MCF 10A (cell line): Measurements from ENCODE around the gene GNB1. TPM values are rescaled to one million over a fixed set of nuclear protein-coding genes. Genes with fewer than 3 reads are reported as not detected.

Experiments used
- BruUV-seq: library from RNA; stranded (reverse); fragments of 400-500 nt; replicated peaks from 2 replicates; lab custom pipeline; 2021; lab: Mats Ljungman, UMichigan
- CTCF ChIA-PET: fragments of 300-600 bp; sonication (Branson Sonifier 250); formaldehyde crosslinking; extraction: SDS; loops from one replicate; lab custom pipeline; 2021; ENCODE audit warnings: antibody characterized with exemption, inconsistent platforms; lab: Yijun Ruan, JAX
- POLR2A ChIA-PET: fragments of 300-600, 350-650 bp; sonication (Branson Sonifier 250); formaldehyde crosslinking; extraction: SDS; loops from one replicate; lab custom pipeline; 2020; ENCODE audit warnings: antibody characterized with exemption, inconsistent platforms; lab: Yijun Ruan, JAX
- DNase-seq: peaks from one replicate; pipeline ENCODE4 v3.0.0-alpha.2; 2018; ENCODE audit not compliant: unreplicated experiment
- H3K27ac Mint-ChIP-seq: one replicate; pipeline ENCODE4 v1.8.0; 2022; ENCODE audit warnings: mild to moderate bottlenecking, low read depth, mixed read lengths; ENCODE audit not compliant: unreplicated experiment
- H3K27me3 Mint-ChIP-seq: one replicate; pipeline ENCODE4 v1.8.0; 2022; ENCODE audit warnings: mixed read lengths; ENCODE audit not compliant: insufficient read depth, unreplicated experiment
- H3K36me3 Mint-ChIP-seq: one replicate; pipeline ENCODE4 v1.8.0; 2022; ENCODE audit warnings: mild to moderate bottlenecking, moderate library complexity, mixed read lengths; ENCODE audit not compliant: insufficient read depth, unreplicated experiment
- H3K4me1 Mint-ChIP-seq: one replicate; pipeline ENCODE4 v1.8.0; 2022; ENCODE audit warnings: mixed read lengths; ENCODE audit not compliant: insufficient read depth, unreplicated experiment
- H3K4me3 Mint-ChIP-seq: one replicate; pipeline ENCODE4 v1.8.0; 2022; ENCODE audit warnings: mild to moderate bottlenecking, moderate library complexity, mixed read lengths; ENCODE audit not compliant: unreplicated experiment
- H3K9me3 Mint-ChIP-seq: one replicate; pipeline ENCODE4 v1.8.0; 2022; ENCODE audit warnings: mixed read lengths; ENCODE audit not compliant: unreplicated experiment
- CTCF ChIP-seq: fragments of 200-600 bp; IDR thresholded peaks from one replicate; pipeline ENCODE4 v1.8.0; 2022; ENCODE audit warnings: antibody characterized with exemption, mild to moderate bottlenecking; ENCODE audit not compliant: unreplicated experiment
- intact Hi-C: fragments of 100-400 bp; cut with micrococcal nuclease; formaldehyde crosslinking; loops from 2 replicates; pipeline ENCODE4 v1.14.1; 2022
- total RNA-seq: library from RNA; stranded (reverse); gene quantifications from 2 replicates; pipeline ENCODE4 v1.2.3, GENCODE V29; 2022

Gene GNB1
- total RNA-seq, 1 experiment from 2014 or later: 430 TPM

- DNase-seq: no peak
- Mint-ChIP-seq H3K36me3 (peaks cover 39% of the 10 kb centered on the region), H3K4me1 (peaks cover 29% of the 10 kb centered on the region), H3K27me3 (no peaks in the 10 kb centered on the region), H3K4me3 (peak overlapping the region; percentile 82), H3K9me3 (no peaks in the 10 kb centered on the region), H3K27ac (peak overlapping the region; percentile 63)
- TF ChIP-seq CTCF: no peak
- BruUV-seq: no TSS peak
- POLR2A ChIA-PET: interaction anchor here (1.2 to 5.2 kb wide), 4 partner anchors 15 to 127 kb away, joined by 9 to 54 read pairs (median 26); no protein-coding TSS in a partner anchor
- intact Hi-C loops: loop anchor here (2.0 kb wide), 2 partner anchors 16 to 126 kb away; no protein-coding TSS in a partner anchor
- CTCF ChIA-PET: interaction anchor here (1.0 to 1.4 kb wide), 2 partner anchors 125 to 129 kb away, joined by 4 to 7 read pairs; no protein-coding TSS in a partner anchor
Observed at GRCh38 chr1:1780598-1781525, 110.0 kb downstream of the GNB1 start.

- Mint-ChIP-seq H3K4me3 (peak overlapping the region; percentile 82), H3K9me3 (no peaks in the 10 kb centered on the region), H3K4me1 (peaks cover 36% of the 10 kb centered on the region), H3K27me3 (no peaks in the 10 kb centered on the region), H3K27ac (peak overlapping the region; percentile 63), H3K36me3 (peaks cover 34% of the 10 kb centered on the region)
- ChIA-PET POLR2A (interaction anchor here (0.7 to 5.2 kb wide), 7 partner anchors 14 to 436 kb away, joined by 3 to 54 read pairs (median 9); no protein-coding TSS in a partner anchor), CTCF (interaction anchor here (0.7 to 1.4 kb wide), 5 partner anchors 125 to 470 kb away, joined by 3 to 7 read pairs (median 3); no protein-coding TSS in a partner anchor)
- peak; percentile 91 for DNase-seq
- no TSS peak for BruUV-seq
- TF ChIP-seq CTCF: no peak
- intact Hi-C loops: loop anchor here (2.0 to 5.0 kb wide), 3 partner anchors 15 to 127 kb away; partner anchors contain the start of gene GNB1
Observed at GRCh38 chr1:1779691-1780597, 110.9 kb downstream of the GNB1 start.

- BruUV-seq: no TSS peak
- H3K27ac Mint-ChIP-seq: peak overlapping the region; percentile 54
- H3K9me3 Mint-ChIP-seq: no peaks in the 10 kb centered on the region
- no peak for TF ChIP-seq CTCF
- CTCF ChIA-PET: interaction anchor here (0.7 to 1.4 kb wide), 4 partner anchors 10 to 470 kb away, joined by 3 to 7 read pairs (median 3); no protein-coding TSS in a partner anchor
- no peaks in the 10 kb centered on the region for H3K27me3 Mint-ChIP-seq
- H3K36me3 Mint-ChIP-seq: peaks cover 34% of the 10 kb centered on the region
- DNase-seq: no peak
- peaks cover 36% of the 10 kb centered on the region for H3K4me1 Mint-ChIP-seq
- POLR2A ChIA-PET: interaction anchor here (0.7 to 5.2 kb wide), 7 partner anchors 14 to 435 kb away, joined by 3 to 54 read pairs (median 4); no protein-coding TSS in a partner anchor
- H3K4me3 Mint-ChIP-seq: peak overlapping the region; percentile 82
- intact Hi-C loops: loop anchor here (5.0 kb wide), 1 partner anchor 113 kb away; the partner anchor contains the start of gene GNB1
Observed at GRCh38 chr1:1779320-1779675, 111.6 kb downstream of the GNB1 start.
